Measurements from ENCODE around the gene PSG2.
"Not testable (repeated sequence)": the region's sequence is repeated elsewhere in the genome, so short reads cannot be mapped to it uniquely, and the experiment has no call there.

The PSG2 gene

GRCh38 chr19:43082601-43083000, at the start of gene PSG2:
PSG2 (minus strand) TSS chr19:43082701; CDS start chr19:43082569, 132 bp downstream.
- not testable (repeated sequence) for DNase-seq (ENCODE audit: low read depth)

- not testable (repeated sequence) for DNase-seq (ENCODE audit: low read depth)
Measured at GRCh38 chr19:43131281-43131842, 48.9 kb upstream of the PSG2 start.

- not testable (repeated sequence) for DNase-seq (ENCODE audit: low read depth)
Measured at GRCh38 chr19:43129197-43129596, 46.7 kb upstream of the PSG2 start.

GRCh38 chr19:43127336-43127735, 44.8 kb upstream of the PSG2 start:
- peak; percentile 97 for DNase-seq (ENCODE audit: low read depth)

GRCh38 chr19:43126720-43127119, 44.2 kb upstream of the PSG2 start:
- no peak for DNase-seq (ENCODE audit: low read depth)

- DNase-seq (ENCODE audit: low read depth): peak; percentile 13
Measured at GRCh38 chr19:43124360-43124759, 41.9 kb upstream of the PSG2 start.

- DNase-seq (ENCODE audit: low read depth): peak; percentile 96
Measured at GRCh38 chr19:43120433-43121026, 38.0 kb upstream of the PSG2 start.

- peak; percentile 48 for DNase-seq (ENCODE audit: low read depth)
Measured at GRCh38 chr19:43119526-43119925, 37.0 kb upstream of the PSG2 start.

- DNase-seq (ENCODE audit: low read depth): not testable (repeated sequence)
Measured at GRCh38 chr19:43116421-43116820, 33.9 kb upstream of the PSG2 start.

GRCh38 chr19:43115548-43115947, 33.0 kb upstream of the PSG2 start:
- not testable (repeated sequence) for DNase-seq (ENCODE audit: low read depth)

- not testable (repeated sequence) for DNase-seq (ENCODE audit: low read depth)
Measured at GRCh38 chr19:43115064-43115463, 32.6 kb upstream of the PSG2 start.

- DNase-seq (ENCODE audit: low read depth): not testable (repeated sequence)
Measured at GRCh38 chr19:43114626-43115025, 32.1 kb upstream of the PSG2 start.

GRCh38 chr19:43107401-43107800, 24.9 kb upstream of the PSG2 start:
- not testable (repeated sequence) for DNase-seq (ENCODE audit: low read depth)

GRCh38 chr19:43105496-43105895, 23.0 kb upstream of the PSG2 start:
- peak; percentile 28 for DNase-seq (ENCODE audit: low read depth)

- peak; percentile 87 for DNase-seq (ENCODE audit: low read depth)
Measured at GRCh38 chr19:43104215-43104850, 21.8 kb upstream of the PSG2 start.

- DNase-seq (ENCODE audit: low read depth): peak; percentile 13
Measured at GRCh38 chr19:43101950-43102349, 19.4 kb upstream of the PSG2 start.

- not testable (repeated sequence) for DNase-seq (ENCODE audit: low read depth)
Measured at GRCh38 chr19:43098416-43098815, 15.9 kb upstream of the PSG2 start.

- DNase-seq (ENCODE audit: low read depth): peak; percentile 83
Measured at GRCh38 chr19:43087702-43088340, 5.3 kb upstream of the PSG2 start.

GRCh38 chr19:43085796-43086530, 3.5 kb upstream of the PSG2 start:
- DNase-seq (ENCODE audit: low read depth): peak; percentile 33

GRCh38 chr19:43084196-43084832, 1.8 kb upstream of the PSG2 start:
- DNase-seq (ENCODE audit: low read depth): peak; percentile 42

- not testable (repeated sequence) for DNase-seq (ENCODE audit: low read depth)
Measured at GRCh38 chr19:43083721-43084120, 1.2 kb upstream of the PSG2 start.

GRCh38 chr19:43078311-43078710, 4.2 kb downstream of the PSG2 start:
- DNase-seq (ENCODE audit: low read depth): peak; percentile 96
